Embryonic facial prominence (tissue), 1 donor: ENCODE data around the gene CREB3L1.

Experiments
- DNase-seq: peaks from one replicate; pipeline ENCODE4 v3.0.0-alpha.2; 2016; ENCODE audit errors: extremely low spot score

Gene CREB3L1

DNA sequence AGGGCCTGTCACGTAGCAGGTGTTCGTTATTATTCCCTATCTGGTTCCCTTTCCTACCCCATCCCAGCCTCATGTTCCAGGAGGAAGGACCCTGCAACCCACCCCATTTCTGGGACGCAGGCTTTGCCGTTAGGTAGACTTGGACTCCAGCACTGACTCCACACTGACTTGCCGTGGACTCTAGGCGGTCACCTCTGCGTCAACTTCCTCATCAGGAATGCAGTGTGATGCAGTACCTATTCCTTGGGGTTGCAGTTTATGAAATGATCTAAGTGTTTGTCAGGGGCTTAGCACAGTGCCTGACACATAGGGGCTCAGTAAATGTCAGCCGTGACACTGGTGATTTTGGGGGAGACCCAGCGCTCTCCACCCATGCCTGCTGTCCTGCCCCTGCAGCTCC lies 86.6 kb downstream of the CREB3L1 start:
- DNase-seq = no peak

DNA sequence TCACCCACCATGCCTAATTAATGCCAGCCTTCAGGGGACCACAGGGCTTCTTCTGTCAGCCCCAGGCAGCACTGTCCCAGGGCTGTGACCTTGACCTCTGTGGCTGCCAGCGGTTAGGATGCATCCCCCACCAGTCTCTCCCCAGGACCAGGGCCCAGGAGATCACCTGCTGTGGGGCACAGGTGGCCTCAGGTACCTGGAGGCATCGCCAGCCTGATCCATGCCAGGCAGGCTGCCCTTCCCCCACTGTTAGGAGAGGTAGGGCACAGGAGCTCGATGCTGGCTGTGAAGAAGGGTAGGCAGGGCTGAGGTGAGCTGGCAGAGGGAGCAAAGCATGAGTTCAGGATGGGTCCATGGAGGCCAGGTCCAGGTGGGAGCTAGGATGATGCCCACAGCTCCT lies 87.3 kb downstream of the CREB3L1 start:
- no peak for DNase-seq

- DNase-seq = no peak
These were observed 88.8 kb downstream of the CREB3L1 start for GRCh38 chr11:46366260-46366659.

- no peak for DNase-seq
These were observed 89.2 kb downstream of the CREB3L1 start for GRCh38 chr11:46366661-46367161.

DNA sequence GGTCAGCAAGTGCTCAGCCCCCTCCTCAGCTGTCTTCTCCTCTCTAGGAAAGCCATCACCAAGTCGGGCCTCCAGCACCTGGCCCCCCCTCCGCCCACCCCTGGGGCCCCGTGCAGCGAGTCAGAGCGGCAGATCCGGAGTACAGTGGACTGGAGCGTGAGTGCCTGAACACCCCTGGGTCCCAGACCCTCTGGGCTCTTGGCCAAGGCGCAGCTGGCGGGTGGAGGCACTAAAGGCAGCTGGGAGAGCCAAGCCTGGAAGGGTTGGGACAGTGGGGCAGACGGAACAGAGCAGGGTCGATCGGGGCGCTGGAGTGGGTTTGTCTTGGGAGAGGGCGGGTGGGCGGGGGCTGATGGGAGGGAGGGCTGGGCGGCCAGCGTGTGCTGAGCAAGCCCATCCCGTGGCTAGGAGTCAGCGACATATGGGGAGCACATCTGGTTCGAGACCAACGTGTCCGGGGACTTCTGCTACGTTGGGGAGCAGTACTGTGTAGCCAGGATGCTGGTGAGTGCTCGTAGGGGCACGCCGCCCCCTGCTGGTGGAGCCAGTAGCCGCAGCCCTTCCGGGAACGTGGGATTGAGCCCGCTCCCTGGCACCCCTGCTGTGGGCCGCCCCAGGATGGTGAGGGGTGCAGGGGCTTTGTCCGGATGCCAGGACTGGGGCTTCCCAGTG lies 89.9 kb downstream of the CREB3L1 start:
- DNase-seq = no peak

- DNase-seq = no peak
These were observed 90.4 kb downstream of the CREB3L1 start for GRCh38 chr11:46367916-46368267.

DNA sequence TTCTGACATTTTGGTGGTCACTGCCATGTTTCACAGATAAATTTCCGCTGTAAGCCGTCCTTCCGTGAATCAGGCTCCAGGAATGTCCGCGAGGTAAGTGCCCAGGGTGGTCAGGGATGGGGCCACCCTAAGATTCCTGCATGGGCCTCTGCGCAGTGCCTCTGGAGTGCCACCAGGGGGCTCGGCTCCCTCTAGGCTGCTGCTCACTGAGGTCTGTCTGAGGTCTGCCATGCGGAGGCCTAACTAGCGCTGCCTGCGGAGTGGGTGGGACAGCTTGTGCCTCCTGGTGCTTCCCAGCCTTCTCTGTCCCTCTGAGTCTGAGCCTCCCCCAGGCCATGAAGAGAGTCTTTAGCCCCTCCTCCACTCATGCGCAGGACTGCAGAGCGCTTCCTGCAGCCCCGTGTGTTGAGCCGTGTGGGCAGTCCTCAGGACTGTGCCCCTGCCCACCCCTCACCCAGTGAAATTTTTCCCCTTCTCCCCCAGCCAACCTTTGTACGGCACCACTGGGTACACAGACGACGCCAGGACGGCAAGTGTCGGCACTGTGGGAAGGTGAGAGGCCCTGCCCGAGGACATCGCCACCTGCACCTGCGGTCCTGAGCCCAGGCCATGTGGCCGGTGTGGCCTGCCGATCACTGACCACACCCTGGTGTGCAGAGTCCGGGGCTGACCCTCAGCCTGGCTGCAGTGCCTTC lies 92.1 kb downstream of the CREB3L1 start:
- DNase-seq = no peak

GRCh38 chr11:46370253-46370652 lies 92.8 kb downstream of the CREB3L1 start:
- DNase-seq = no peak
